Activated CD8-positive, alpha-beta T cell treated with anti-CD3 and anti-CD28 coated beads for 36 hours (primary cell): Measurements from ENCODE around the gene TP63. TPM values are rescaled to one million over a fixed set of nuclear protein-coding genes. Genes with fewer than 3 reads are reported as not detected.

Source experiments
- ATAC-seq: fragments of 200-7000 bp; cut with Tn5 transposase; one replicate; pipeline ENCODE4 v1.10.0; 2021; ENCODE audit warnings: mild to moderate bottlenecking, moderate library complexity
- CTCF ChIA-PET: fragments of 350-600 bp; sonication (Branson Sonifier 250); formaldehyde crosslinking; loops from one replicate; lab custom pipeline; 2021; ENCODE audit warnings: antibody characterized with exemption; lab: Charles Lee
- POLR2A ChIA-PET: fragments of 350-600 bp; sonication (Branson Sonifier 250); formaldehyde crosslinking; loops from one replicate; lab custom pipeline; 2021; ENCODE audit warnings: antibody characterized with exemption; lab: Charles Lee
- DNase-seq: peaks from one replicate; pipeline ENCODE4 v3.0.0-alpha.2; 2020
- H3K27ac Mint-ChIP-seq: one replicate; pipeline ENCODE4 v1.8.0; 2021; ENCODE audit warnings: mild to moderate bottlenecking, mixed read lengths
- H3K27me3 Mint-ChIP-seq: one replicate; pipeline ENCODE4 v1.8.0; 2021; ENCODE audit warnings: mixed read lengths
- H3K36me3 Mint-ChIP-seq: one replicate; pipeline ENCODE4 v1.8.0; 2021; ENCODE audit warnings: low read depth, mixed read lengths
- H3K4me1 Mint-ChIP-seq: one replicate; pipeline ENCODE4 v1.8.0; 2021; ENCODE audit warnings: low read depth, mixed read lengths
- H3K4me3 Mint-ChIP-seq: one replicate; pipeline ENCODE4 v1.8.0; 2021; ENCODE audit warnings: mild to moderate bottlenecking, moderate library complexity, mixed read lengths
- H3K9me3 Mint-ChIP-seq: one replicate; pipeline ENCODE4 v1.8.0; 2021; ENCODE audit warnings: mixed read lengths
- CTCF ChIP-seq: fragments of 200-600 bp; IDR thresholded peaks from one replicate; pipeline ENCODE4 v1.8.0; 2022; ENCODE audit warnings: antibody characterized with exemption, mild to moderate bottlenecking
- intact Hi-C: fragments of 100-400 bp; cut with micrococcal nuclease; formaldehyde crosslinking; loops from one replicate; pipeline ENCODE4 v1.10.0; 2022
- total RNA-seq, 2 experiments: library from RNA; stranded (reverse); gene quantifications; one replicate each; pipeline ENCODE4 v1.2.3, GENCODE V29; 2021

Gene TP63
- total RNA-seq, 2 experiments from 2014 or later: 0.07 to 0.23 TPM

- no peak for ATAC-seq
- intact Hi-C loops: no loop called here
- ChIA-PET CTCF (no interaction called here), POLR2A (no interaction called here)
- no peak overlapping the region for H3K27ac Mint-ChIP-seq
- no peaks in the 10 kb centered on the region for H3K36me3 Mint-ChIP-seq
- no peaks in the 10 kb centered on the region for H3K27me3 Mint-ChIP-seq
- no peak overlapping the region for H3K4me3 Mint-ChIP-seq
- TF ChIP-seq CTCF: no peak
- peaks cover 3% of the 10 kb centered on the region for H3K4me1 Mint-ChIP-seq
- no peak for DNase-seq
- H3K9me3 Mint-ChIP-seq: no peaks in the 10 kb centered on the region
Observed at GRCh38 chr3:189597918-189598317, 33.3 kb upstream of the TP63 start.

- DNase-seq (no peak), ATAC-seq (no peak)
- Mint-ChIP-seq H3K9me3 (no peaks in the 10 kb centered on the region), H3K36me3 (no peaks in the 10 kb centered on the region), H3K4me3 (no peak overlapping the region), H3K27ac (no peak overlapping the region), H3K4me1 (peaks cover 3% of the 10 kb centered on the region), H3K27me3 (no peaks in the 10 kb centered on the region)
- CTCF ChIA-PET: no interaction called here
- POLR2A ChIA-PET: no interaction called here
- intact Hi-C loops: no loop called here
- no peak for TF ChIP-seq CTCF
Observed at GRCh38 chr3:189598530-189599225, 32.5 kb upstream of the TP63 start.

GRCh38 chr3:189602471-189602870 is 28.7 kb upstream of the TP63 start:
- ATAC-seq (no peak), DNase-seq (no peak)
- no peaks in the 10 kb centered on the region for H3K27me3 Mint-ChIP-seq
- POLR2A ChIA-PET: no interaction called here
- no peak overlapping the region for H3K4me3 Mint-ChIP-seq
- TF ChIP-seq CTCF: no peak
- peaks cover 2% of the 10 kb centered on the region for H3K36me3 Mint-ChIP-seq
- intact Hi-C loops: no loop called here
- H3K4me1 Mint-ChIP-seq: peaks cover 3% of the 10 kb centered on the region
- H3K9me3 Mint-ChIP-seq: peaks cover 9% of the 10 kb centered on the region
- H3K27ac Mint-ChIP-seq: no peak overlapping the region
- CTCF ChIA-PET: no interaction called here

- POLR2A ChIA-PET: no interaction called here
Observed at GRCh38 chr3:189605717-189606116, 25.5 kb upstream of the TP63 start.

More at GRCh38 chr3:189605717-189606116, 25.5 kb upstream of the TP63 start:
- Mint-ChIP-seq H3K36me3 (peaks cover 2% of the 10 kb centered on the region), H3K27ac (no peak overlapping the region), H3K27me3 (no peaks in the 10 kb centered on the region), H3K4me3 (no peak overlapping the region), H3K9me3 (peaks cover 14% of the 10 kb centered on the region), H3K4me1 (no peaks in the 10 kb centered on the region)
- DNase-seq: no peak
- TF ChIP-seq CTCF: no peak
- CTCF ChIA-PET: no interaction called here
- ATAC-seq: no peak
- intact Hi-C loops: no loop called here
